ENCODE measurements around the gene HPSE2.
"Not testable (repeated sequence)": the region's sequence is repeated elsewhere in the genome, so short reads cannot be mapped to it uniquely, and the experiment has no call there.

Gene HPSE2

GRCh38 chr10:99235658-99236626, at the start of gene HPSE2:
HPSE2 (minus strand) TSS chr10:99235852.
- no peak for DNase-seq

- DNase-seq, result peak; percentile 58
These were observed 44.8 kb upstream of the HPSE2 start for GRCh38 chr10:99280472-99280871.

GRCh38 chr10:99279626-99280111, 44.0 kb upstream of the HPSE2 start:
- peak; percentile 89 for DNase-seq

DNA sequence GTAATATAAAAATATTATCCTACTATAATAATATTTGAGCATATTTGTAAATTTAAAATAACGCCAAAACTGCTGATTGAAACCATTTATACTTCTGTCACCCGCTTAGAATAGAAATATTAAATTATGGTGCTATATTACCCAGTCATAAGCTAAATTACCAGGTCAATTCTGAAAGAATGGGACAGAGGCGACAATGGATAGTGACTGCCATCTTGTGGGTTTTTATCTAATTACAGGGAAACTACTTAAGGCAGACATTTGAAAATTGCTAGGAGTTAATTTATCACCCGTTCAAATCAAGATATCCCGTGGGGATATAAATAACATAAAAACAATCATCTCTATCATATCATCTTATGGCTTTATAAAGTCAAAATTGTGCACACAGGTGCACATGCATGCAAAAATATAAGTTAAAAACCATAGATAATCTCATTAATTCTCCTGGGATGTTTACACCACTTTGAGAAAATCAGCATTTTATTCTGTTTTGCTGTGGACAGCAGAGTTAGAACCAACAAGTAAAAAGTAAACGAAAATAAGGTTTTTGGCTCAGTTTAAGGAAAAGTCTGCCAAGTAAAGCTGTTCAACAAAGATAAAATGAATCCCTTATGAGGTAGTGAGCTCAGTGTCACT, 41.3 kb upstream of the HPSE2 start:
- no peak for DNase-seq

DNA sequence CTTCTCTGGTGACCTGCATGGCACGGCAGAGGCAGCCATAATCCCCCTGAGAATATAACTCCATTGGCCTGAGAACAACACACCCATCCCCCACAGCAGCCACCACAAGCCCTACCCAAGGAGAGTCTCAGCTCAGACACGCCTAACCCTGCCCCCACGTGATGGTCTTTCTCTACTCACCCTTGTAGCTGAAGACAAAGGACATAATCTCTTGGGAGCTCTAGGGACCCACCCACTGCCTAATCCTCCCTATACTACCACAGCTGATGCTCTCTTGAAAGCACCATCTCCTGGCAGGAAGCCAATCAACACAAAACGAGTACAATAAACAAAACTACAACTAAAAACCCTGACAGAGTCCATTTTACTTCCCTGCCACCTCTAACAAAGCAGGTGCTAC, 30.7 kb upstream of the HPSE2 start:
- DNase-seq, result no peak

DNA sequence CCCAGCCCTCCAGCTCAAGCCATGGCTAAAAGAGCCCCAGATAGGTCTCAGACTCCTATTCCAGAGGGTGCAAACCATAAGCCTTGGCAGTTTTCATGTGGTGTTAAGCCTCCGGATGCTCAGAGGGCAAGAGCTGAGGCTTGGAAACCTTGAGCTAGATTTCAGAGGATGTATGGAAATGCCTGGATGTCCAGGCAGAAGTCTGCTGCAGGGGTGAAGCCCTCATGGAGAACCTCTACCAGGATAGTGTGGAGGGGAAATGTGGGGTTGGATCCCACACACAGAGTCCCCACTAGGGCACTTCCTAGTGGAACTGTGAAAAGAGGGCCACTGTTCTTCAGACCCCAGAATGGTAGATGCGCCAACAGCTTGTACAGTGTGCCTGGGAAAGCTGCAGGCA, 13.2 kb upstream of the HPSE2 start:
- no peak for DNase-seq

GRCh38 chr10:99247893-99248292, 12.2 kb upstream of the HPSE2 start:
- DNase-seq, result not testable (repeated sequence)

DNA sequence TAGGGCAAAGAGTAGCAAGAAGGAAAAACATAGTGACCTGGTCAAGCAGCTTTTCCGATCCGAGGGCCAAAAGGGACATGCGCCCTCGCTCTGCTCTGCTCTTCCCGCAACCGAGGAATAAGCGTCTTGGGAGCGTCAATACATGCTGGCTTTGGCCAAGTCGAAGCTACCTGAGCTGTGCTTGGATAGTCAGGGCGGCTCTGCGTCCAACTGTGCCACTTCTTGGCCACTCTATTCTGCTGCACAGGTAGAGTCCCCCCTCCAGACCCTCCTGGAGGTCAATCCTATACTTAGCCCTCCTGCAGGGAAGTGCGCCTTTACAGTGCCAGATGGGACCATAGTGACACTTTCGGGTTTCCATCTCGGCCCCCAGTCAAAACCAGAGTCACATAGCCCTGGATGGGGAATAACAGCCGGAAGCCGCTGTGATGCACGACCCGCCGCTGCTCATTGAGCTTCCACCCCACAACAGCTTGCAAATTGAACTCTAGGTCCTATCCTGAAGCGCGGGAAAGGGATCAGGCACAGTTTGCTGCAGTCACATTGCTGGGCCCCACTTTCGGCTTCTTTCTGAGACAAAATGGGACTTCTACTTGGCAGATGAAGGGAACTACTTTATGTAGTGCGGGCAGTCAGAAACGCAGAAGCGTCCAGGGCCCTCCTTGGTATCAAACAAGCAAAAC, 1.1 kb upstream of the HPSE2 start:
- no peak for DNase-seq

DNA sequence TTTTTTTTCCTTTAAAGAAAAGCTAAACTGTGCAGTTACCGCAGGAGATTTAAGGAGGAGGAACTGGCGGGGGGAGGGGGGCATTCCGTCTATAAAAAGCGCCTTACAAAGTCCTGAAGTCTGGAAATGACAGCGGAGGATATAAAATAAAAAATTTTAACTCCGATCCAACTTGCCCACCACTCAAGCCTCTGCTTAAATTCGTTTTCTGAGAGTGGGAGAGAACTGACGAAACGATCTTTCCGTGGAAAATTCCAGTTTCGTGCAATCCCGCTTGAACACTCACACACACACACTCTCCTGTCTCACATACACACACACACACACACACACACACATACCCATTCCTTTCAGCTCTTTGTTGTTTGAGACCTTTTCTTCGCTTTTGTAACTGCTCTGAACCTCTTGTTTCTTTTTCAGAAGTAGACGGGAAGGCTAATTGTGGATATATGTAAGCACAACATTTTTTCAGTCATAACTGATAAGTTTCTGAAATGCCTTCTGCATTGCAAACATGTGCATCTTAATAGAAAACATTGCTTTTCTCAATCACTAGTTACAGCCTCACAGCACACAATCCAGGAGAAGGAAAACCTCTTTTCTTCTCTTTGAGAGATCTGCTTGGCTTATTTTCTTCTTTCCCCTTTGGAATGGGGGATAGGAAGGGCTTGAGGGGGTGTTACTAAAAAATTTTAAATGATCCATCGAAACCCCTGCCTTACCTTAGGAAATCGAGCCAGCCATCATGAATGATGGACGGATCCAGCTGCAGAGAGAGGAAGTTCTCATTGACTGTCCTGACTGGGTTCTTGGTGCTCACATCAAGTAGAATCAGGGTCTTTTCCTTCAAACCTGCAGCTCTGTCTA, 628 bp downstream of the HPSE2 start:
- no peak for DNase-seq

- DNase-seq, result peak; percentile 10
These were observed 1.4 kb downstream of the HPSE2 start for GRCh38 chr10:99234041-99234790.

DNA sequence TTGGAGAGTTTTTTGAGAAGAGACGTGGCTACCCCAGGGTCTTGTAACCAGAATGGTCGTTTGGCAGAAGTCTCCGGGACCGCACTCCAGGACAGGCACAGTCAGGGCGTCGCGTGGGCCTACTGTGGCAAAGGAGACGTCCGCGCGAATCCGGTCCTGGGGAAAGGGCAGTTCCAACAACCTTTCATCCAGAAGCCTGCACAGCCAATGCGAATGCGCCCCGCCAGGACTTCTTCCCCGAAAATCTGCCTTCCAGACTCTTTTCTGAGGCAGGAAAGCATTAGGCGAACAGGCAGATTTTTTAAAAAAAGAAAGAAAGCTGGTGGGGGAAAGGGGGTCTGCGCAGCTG, 2.0 kb downstream of the HPSE2 start:
- DNase-seq, result no peak

DNA sequence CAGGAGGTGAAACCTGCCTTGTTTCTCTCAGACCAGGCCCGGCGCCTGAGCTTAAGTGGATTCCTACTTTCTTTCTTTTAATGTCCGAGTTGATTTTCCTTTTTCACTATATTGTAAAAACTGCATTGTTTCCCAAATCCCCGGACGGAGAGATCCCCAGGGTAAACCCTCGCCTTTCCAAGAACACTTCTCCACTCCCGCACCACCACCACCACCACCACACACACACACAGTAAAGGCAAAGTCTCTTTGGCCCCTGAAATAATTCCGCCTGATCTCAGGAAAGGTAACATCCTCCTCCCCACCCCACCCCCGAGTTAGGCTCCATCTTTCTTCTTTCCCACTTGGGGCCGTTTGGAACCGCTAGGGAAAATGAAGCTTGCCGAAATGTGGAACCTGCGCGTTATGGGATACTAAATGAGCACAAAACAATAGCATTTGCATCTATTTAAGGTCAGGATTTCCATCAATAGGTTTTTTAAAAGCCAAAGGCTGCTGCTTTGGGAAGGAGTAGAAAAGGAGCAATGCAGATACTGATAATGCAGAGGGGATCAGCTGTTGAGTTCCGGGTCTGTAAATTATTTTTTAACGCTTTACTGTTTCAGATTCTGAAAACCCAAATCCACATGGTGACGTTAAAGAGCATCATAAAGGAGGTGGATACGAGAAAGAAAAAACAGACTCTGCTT, 2.5 kb downstream of the HPSE2 start:
- DNase-seq, result no peak

- no peak for DNase-seq
These were observed 3.2 kb downstream of the HPSE2 start for GRCh38 chr10:99232360-99232999.

- no peak for DNase-seq
These were observed 10.9 kb downstream of the HPSE2 start for GRCh38 chr10:99224766-99225165.

DNA sequence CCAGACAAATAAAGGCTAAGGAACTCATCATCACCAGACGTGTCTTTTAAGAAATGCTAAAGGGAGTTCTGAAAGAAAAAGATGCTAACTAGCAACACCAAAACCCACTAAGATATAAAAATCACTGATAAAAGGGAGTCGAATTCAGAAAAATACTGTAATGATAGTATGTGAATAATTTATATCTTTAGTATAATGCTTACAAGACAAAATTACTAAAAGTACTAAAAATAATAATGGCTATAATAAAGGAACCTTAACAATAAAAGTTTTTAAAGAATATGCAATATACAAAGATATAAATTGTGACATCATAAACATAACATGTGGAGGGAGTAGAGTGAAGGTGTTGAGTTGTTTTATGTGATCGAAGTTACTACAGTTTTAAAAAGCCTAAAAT, 28.3 kb downstream of the HPSE2 start:
- no peak for DNase-seq

DNA sequence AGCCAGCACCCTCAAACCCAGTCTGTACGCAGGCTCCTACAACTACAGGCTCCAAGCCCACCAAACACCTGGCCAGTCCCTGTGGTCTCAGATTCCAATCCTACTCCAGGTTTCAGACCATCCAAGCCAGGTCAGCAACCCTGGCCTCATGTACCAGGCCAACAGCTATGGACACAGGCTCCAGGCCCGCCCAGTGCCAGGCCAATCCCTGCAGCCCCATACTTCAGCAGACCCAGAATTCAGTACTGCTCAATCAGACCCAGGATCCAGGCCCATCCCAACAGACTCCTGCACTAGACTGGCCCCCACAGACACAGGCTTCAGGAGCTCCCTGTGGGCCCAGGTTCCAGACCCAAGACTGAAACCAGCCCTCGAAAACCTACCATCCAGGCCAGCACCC, 32.3 kb downstream of the HPSE2 start:
- DNase-seq, result no peak

DNA sequence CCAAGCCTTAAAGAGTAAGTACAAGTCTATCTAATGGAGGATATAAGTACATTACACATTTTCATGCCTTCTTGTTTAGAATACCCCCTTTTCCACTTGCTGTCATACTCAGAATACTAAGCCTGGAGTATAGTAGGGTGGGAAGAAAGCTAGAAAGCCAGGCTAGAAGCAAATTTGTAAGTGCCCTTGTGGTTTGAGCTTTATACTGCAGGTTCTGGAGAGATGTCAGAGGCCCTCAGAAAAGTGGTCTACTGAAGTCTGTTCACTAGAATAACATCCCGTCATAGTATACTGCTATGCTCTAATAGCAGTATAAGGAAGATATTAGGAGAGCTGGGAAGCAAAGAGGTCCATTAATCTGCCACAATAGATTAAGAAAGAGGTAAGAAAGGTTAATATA, 62.7 kb downstream of the HPSE2 start:
- no peak for DNase-seq

GRCh38 chr10:99172128-99172738, 63.4 kb downstream of the HPSE2 start:
- DNase-seq, result peak; percentile 5

DNA sequence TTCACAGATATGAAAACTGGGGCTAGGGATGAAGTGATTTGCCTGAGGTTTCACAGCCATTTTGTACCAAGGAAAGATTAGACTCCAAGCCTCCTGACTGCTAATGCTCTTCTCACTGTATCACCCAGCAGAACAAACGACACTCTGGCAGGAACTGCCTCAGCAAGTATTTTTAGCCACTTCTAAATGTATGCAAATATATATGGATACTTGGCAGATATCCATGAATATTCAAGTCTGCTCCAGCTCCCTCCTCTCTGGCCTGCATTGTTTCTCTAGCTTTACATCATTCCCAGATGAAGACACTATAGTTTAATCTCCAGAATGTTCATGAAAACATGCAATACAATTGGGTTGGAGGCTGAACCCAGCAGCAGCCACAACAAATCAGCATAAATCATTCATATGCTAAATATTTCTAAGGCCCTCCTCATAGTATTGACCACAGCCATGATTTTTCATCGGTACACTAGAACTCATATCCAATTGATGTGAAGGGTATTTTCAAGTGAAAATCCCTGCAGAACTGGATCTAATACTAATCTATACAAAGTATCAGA, 65.5 kb downstream of the HPSE2 start:
- DNase-seq, result peak; percentile 86

DNA sequence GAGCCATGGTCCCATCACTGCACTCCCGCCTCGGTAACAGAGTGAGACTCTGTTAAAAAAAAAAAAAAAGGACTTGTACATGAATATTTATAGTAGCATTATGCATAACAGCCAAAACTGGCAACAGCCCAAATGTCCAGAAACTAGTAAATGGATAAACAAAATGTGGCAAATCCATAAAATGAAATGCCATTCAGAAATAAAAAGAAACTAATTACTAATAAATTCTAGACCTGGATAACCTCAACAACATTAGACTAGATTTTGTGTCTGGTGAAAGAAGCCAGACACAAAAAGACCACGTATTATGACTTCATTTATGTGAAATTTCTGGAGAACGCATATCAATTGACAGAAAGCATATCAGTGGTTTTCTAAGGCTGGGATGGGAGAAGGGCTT, 74.5 kb downstream of the HPSE2 start:
- DNase-seq, result no peak

All from NCI-H526 treated with DMSO at 0.1 percent for 48 hours (cell line).